DMS53 treated with DMSO at 0.1 percent for 48 hours (cell line): Measurements from ENCODE around the gene GPR39.

Experiments used
- DNase-seq: peaks from one replicate; lab custom pipeline; 2025; ENCODE audit not compliant: unreplicated experiment; lab: John Stamatoyannopoulos, UW

The GPR39 gene

GRCh38 chr2:132636346-132636745, 219.7 kb downstream of the GPR39 start:
- DNase-seq = no peak

GRCh38 chr2:132638313-132639040, 221.9 kb downstream of the GPR39 start:
- no peak for DNase-seq

GRCh38 chr2:132640116-132640515, 223.5 kb downstream of the GPR39 start:
- DNase-seq = no peak

- DNase-seq = no peak
Observed at GRCh38 chr2:132641819-132642218, 225.2 kb downstream of the GPR39 start.

GRCh38 chr2:132642415-132642814, 225.8 kb downstream of the GPR39 start:
- DNase-seq = no peak

GRCh38 chr2:132645176-132645575, 228.6 kb downstream of the GPR39 start:
- DNase-seq = no peak

- DNase-seq = no peak
Observed at GRCh38 chr2:132645722-132646539, 229.3 kb downstream of the GPR39 start.

GRCh38 chr2:132646540-132647108, 230.0 kb downstream of the GPR39 start:
- no peak for DNase-seq

- DNase-seq = no peak
Observed at GRCh38 chr2:132651115-132652045, 234.8 kb downstream of the GPR39 start.

GRCh38 chr2:132652474-132652873, 235.9 kb downstream of the GPR39 start:
- DNase-seq = no peak

GRCh38 chr2:132654335-132654734, 237.7 kb downstream of the GPR39 start:
- no peak for DNase-seq

GRCh38 chr2:132654968-132655367, 238.4 kb downstream of the GPR39 start:
- DNase-seq = no peak

GRCh38 chr2:132656266-132656975, 239.8 kb downstream of the GPR39 start:
- no peak for DNase-seq

GRCh38 chr2:132659331-132659730, 242.7 kb downstream of the GPR39 start:
- no peak for DNase-seq

- no peak for DNase-seq
Observed at GRCh38 chr2:132662732-132663131, 246.1 kb downstream of the GPR39 start.

- no peak for DNase-seq
Observed at GRCh38 chr2:132664096-132664495, 247.5 kb downstream of the GPR39 start.

GRCh38 chr2:132665401-132666140, 249.0 kb downstream of the GPR39 start:
- no peak for DNase-seq

GRCh38 chr2:132667706-132668105, 251.1 kb downstream of the GPR39 start:
- no peak for DNase-seq

- no peak for DNase-seq
Observed at GRCh38 chr2:132668189-132668823, 251.7 kb downstream of the GPR39 start.
